KBM-7 (cell line): ENCODE measurements around the gene TBCK.

ENCODE experiments used
- DNase-seq: peaks from one replicate; pipeline ENCODE4 v3.0.0-alpha.2; 2015
- in situ Hi-C: fragments of 300-500 bp; cut with MboI; formaldehyde crosslinking; loops from 2 replicates; pipeline ENCODE4 v1.14.3; 2020; ENCODE audit warnings: low sequenced_read_pairs, low pct_unique_long_range_greater_than_20kb, mixed read lengths

Gene TBCK

DNA sequence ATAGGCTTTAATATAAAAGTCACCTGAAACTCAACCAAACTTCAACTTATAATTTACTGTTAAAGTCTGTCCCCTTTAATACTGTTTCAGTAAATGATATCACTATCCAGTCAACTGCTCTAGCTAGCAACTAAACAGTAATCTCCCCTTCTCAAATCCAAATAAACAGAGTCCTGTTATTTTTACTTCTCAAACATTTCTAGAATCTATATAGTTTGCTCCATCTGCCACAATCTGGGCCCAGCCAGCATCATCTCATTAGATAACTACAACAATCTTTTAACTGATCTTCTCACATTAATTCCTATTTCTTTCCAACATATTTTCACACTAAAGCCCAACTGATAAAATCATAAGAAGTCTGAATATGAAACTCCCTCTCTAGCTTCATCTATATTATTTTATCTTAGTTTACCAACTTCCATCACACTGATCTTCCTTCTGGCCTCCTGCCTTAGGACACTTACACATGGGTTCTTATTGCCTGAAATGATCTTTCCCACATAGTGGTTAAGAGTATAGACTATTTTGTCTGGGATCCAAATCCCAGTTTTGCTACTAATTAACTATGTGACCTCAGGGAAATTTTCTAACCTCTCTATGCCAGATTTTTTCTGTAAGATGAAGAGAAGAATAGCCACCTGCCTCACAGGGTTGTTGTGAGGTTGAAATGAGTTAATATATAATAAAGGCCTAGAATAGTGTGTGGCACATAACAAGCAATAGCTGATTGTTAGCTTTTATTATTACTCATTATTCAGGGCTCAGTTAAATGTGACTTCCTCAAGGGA lies 18.6 kb downstream of the TBCK start:
- no peak for DNase-seq
- in situ Hi-C loops = no loop called here

GRCh38 chr4:106294062-106294461 lies 21.9 kb downstream of the TBCK start:
- in situ Hi-C loops = no loop called here
- no peak for DNase-seq

DNA sequence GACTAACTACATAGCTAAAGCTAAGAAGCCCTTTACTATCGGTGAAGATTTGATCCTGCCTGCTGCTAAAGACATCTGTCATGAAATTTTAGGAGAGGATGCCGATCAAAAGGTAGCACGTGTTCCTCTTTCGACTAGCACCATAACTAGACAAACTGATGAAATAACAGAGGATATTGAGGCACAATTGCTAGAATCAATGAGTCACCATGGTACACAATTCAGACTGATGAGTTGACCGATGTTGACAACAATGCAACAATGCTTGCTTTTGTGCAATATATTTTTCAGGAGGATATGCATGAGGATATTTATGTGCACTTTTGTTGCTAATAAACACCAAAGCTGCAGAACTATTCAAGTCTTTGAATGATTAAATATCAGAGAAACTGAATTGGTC lies 24.3 kb downstream of the TBCK start:
- in situ Hi-C loops = no loop called here
- DNase-seq = no peak

- in situ Hi-C loops = no loop called here
- DNase-seq = no peak
Measured at GRCh38 chr4:106289737-106290136, 26.3 kb downstream of the TBCK start.

DNA sequence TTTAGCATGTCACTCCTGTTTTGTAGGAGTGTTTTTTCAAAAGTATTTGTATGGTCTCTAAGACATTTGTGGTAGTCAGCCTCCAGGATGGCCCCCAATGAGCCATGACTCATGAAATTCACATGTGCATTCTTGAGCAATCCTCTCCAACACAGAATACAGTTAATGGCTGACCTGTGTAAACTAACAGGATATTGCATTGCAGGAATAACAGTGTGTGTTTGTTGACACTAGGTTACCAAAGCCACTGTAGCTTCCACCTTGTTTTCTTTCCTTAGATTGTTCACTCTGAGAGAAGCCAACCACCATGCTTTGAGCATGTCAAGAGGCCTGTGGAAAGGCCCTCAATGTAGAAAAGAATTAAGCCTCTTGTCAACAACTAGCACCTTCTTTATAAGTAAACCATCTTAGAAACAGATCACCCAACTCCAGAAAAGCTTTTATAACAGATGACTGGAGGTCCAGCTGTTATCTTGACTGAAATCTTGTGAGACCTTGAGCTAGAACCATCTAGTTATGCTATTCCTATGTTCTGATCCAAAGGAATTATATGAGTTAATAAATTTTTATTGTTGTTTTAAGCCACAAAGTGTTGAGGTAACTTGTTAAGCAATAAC lies 28.5 kb downstream of the TBCK start:
- in situ Hi-C loops = no loop called here

DNA sequence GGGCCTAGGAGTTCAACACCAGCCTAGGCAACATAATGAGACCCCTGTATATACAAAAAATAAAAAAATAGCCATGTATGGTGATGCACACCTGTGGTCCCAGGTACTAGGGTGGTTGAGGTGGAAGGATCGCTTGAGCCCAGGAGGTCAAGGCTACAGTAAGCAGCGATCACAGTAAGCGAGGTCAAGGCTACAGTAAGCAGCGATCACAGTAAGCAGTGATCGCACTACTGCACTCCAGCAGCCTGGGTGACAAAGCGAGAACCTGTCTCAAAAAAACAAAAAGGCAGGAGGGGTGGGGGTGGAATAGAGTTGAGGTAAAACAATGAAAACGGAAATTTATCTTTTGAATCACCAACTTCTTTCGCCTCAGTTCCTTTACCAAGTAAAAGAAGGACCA lies 29.4 kb downstream of the TBCK start:
- in situ Hi-C loops = no loop called here
- DNase-seq = no peak

More for the DNA sequence above, 28.5 kb downstream of the TBCK start:
- peak; percentile 14 for DNase-seq

- in situ Hi-C loops = no loop called here
Measured at GRCh38 chr4:106284227-106284626, 31.8 kb downstream of the TBCK start.

DNA sequence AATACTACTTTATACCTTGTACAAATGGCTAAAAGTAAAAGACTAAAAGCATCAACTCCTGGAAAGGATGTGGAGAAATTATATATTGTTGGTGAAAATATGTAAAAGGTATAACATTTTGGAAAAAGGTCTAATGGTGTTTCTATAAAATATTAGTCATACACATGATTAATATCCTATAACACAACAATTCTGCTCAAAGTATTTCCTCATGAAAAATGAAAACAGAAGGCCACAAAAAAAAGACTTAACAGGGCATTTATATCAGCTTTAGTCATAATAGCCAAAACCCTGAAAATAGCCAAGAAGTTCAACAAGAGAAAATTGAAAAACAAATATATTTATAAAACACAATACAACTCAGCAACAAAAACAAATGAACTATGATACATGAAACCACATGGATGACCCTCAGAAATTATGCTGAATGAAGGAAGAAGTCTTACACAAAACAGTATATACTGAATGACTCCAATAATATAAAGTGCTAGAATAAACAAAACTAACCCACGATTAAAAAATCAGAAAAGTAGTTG lies 38.8 kb downstream of the TBCK start:
- in situ Hi-C loops = no loop called here

More at GRCh38 chr4:106284227-106284626, 31.8 kb downstream of the TBCK start:
- no peak for DNase-seq

DNA sequence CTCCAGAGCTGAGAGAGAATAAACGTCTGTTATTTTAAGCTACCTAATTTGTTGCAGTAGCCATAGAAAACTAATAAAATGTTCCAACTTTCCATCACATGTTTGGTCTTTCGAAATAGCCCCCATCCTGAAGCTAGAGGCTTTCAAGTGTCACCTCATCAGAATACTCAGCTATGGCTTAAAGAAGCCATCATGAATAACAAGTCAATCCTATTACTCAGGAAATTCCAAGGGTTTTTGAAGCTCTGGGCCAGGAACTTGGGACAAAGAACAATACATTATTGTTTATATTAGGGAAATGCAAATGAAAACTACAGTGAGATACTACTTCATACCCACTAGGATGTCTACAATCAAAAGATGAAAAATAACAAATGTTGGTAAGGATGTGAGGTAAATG lies 42.2 kb downstream of the TBCK start:
- in situ Hi-C loops = no loop called here

More for the DNA sequence above, 38.8 kb downstream of the TBCK start:
- DNase-seq = no peak

DNA sequence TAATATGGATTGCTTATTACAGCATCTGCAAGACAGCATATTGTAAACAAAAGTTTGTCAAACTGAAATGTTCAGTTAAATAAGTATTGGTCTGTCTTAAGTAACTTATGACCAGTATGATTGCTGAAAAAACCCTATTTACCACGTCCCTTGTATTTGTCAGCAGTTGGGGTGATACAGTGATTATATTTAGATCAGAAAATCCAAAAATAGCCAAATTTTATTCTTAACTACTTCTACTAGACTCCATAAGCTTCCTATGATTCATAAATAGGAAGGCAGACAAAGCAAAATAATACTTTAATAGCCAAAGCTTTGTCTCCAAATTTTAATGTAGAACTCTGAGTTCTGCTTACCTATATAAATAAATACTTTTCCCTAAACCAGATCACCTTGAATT lies 45.3 kb downstream of the TBCK start:
- DNase-seq = no peak
- in situ Hi-C loops = no loop called here

More for the DNA sequence above, 42.2 kb downstream of the TBCK start:
- no peak for DNase-seq

DNA sequence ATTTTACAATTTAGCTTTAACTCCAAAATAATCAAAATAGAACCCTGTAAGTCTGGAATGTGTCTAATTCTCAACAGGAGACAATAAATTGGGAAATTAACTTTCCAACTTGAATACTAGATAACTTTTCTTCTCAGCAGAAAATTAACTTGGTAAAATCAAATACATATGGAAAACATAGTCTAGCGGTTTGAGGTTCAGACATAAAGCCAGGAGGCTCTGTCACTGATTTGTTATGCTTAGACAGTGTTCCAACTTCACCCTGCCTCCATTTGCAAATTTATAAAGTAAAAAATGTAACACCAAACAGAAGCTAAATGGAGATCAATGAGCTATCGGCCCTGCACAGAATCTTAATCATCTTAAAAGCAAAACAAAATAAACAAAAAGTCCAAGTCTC lies 46.3 kb downstream of the TBCK start:
- DNase-seq = no peak
- in situ Hi-C loops = no loop called here

DNA sequence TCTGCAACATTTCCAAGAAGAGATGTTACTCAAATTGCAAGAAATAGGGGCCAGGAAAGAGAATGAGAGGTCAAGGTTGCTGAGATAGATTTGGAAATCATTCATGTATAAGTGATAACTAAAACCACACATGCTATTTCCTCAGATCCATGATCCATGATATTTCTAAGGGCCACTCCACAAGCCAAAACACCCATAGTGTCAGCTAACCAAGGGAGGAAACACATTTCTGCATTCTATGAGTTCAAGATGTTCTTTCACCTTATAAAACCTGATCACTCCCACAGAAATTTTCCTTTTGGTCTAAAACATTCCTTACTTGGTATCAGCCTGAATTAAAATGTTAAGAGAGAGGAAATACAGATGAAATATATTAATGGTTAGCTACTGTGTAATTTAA lies 47.2 kb downstream of the TBCK start:
- in situ Hi-C loops = no loop called here
- no peak for DNase-seq

- peak; percentile 60 for DNase-seq
- in situ Hi-C loops = no loop called here
Measured at GRCh38 chr4:106266201-106266600, 49.8 kb downstream of the TBCK start.

DNA sequence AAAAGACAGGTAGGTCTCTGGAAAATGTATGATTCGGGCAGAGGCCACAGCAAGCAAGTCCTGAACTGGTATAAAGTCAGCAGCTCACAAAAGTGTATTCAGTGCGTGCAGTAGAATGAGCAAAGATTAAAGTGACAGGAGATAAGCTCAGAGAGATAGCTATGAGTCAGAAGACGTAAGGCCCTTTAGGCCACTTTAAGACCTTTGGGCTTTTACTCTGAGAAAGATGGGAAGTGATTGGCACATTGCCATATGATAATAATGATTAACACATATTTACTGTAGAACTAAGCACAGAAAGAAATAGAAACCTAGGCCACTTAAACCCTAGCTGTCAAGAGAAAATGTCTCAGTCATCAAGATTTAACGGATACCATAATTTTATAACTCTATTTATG lies 51.7 kb downstream of the TBCK start:
- in situ Hi-C loops = no loop called here
- DNase-seq = no peak

DNA sequence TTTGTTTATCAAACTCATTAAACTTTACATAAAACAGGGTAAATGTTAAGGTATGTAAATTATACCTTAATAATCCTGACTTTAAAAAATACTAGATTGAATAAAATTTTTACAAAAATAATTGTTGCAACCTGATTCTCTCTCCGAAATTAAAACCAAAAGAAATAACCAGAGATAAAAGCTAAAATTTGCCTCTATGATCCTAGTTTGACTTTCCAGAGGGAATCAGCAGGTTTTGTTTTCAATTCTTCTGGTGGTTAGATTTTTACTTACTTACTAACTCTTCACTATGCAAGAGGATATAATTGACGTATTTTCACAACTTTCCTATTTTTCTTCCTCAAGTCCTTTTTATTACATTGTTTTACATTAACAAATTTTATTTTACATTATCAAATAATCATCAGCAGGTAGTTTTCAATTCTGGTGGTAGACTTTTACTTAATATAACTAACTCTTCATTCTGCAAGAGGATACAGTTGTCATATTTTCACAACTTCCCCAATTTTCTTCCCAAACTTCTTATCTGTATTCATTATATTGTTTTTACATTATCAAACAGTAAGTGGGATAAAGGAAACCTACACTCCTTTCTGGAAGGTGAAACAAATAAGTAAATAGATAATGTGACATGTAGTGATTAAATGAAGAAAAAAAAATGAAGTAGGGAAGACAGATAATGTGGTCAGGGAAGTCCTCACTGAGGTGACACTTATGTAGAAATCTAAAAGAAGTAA lies 52.2 kb downstream of the TBCK start:
- no peak for DNase-seq
- in situ Hi-C loops = no loop called here

DNA sequence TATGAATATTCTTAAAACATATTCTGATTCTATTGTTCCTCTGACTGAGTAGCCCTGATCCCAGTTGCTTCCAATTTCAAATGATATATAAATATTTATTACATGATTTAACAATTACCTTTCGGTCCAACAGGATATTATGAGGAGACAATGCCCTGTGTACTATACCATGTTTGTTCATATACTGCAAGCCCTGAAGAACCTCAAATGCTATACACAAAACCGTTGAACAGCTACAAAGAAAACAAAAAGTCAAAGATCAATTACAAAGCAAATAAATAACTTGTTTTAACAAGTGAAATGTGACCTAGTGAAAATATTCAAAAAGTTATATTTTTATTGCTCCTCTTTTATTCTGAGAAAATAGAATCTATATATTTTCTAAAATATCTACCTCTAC lies 54.0 kb downstream of the TBCK start:
- in situ Hi-C loops = no loop called here
- no peak for DNase-seq

GRCh38 chr4:106258145-106259045 lies 57.6 kb downstream of the TBCK start:
- in situ Hi-C loops = no loop called here
- no peak for DNase-seq

DNA sequence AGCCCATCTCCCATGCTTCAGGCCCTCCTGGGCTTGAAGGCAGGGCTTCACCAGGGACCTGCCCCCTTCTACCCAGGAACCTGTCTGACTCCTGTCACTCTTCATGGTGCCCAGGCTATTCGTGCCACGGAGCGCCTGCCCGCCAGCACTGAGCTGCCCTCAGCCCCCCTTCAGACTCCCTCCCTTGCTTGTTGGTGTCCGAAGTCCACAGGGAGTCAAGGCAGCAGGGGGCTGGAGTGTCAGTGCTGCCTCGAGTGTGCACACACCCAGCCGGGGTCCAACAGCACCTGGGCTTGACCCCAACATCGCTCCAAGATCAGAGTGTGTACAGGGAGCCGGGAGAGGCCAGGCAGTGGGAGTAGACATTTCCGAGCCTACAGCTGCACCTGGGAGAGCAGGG lies 59.8 kb downstream of the TBCK start:
- in situ Hi-C loops = no loop called here
- DNase-seq = no peak

- in situ Hi-C loops = no loop called here
- DNase-seq = no peak
Measured at GRCh38 chr4:106255195-106255594, 60.8 kb downstream of the TBCK start.
